HG03342 (cell line): Measurements from ENCODE around the gene REC8.

Experiments used
- ATAC-seq: cut with Tn5 transposase; IDR thresholded peaks from one replicate; pipeline ENCODE4 v1.9.1; 2021; ENCODE audit warnings: mild to moderate bottlenecking, moderate library complexity; ENCODE audit not compliant: unreplicated experiment

Gene REC8, protein sequence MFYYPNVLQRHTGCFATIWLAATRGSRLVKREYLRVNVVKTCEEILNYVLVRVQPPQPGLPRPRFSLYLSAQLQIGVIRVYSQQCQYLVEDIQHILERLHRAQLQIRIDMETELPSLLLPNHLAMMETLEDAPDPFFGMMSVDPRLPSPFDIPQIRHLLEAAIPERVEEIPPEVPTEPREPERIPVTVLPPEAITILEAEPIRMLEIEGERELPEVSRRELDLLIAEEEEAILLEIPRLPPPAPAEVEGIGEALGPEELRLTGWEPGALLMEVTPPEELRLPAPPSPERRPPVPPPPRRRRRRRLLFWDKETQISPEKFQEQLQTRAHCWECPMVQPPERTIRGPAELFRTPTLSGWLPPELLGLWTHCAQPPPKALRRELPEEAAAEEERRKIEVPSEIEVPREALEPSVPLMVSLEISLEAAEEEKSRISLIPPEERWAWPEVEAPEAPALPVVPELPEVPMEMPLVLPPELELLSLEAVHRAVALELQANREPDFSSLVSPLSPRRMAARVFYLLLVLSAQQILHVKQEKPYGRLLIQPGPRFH

DNA sequence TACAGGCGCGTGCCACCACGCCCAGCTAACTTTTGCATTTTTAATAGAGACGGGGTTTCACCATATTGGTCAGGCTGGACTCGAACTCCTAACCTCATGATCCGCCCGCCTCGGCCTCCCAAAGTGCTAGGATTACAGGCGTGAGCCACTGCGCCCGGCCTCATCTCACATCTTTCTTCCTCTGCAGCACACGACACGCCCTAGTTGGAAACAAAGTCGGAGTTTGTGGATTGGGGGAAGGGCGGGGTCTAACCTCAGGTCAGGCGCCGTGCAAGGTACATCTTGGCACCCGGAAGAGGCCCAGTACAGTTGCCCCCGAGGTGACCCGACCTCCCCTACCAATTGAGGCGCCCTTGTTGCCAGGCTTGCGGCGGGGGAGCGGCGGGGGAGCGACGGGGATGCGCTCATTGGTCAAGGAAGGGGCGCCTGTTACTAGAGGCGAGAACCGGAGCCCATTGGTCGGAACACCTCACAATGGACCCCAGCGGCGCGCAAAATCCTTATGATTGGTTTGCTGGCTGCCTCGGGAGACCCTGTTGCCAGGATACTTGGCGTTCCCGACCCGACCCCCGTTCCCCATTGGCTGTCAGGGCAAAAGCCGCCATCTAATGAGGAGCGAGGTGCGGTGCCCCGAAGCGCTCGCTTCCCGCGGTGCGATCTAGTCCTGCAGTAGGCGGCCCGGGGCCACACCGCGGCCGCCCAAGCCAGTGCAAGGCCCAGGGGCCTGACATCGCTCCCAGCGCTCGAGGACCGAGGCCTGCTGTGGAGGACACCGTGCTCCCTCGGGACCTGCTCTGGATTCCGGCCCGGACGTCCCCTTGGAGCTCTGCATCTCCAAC lies at the start of gene REC8:
REC8 (plus strand) TSS at position 659 of the 839 bp plus-strand sequence. CDS start 473 bp downstream, outside the sequence.
- ATAC-seq = peak; percentile 72

DNA sequence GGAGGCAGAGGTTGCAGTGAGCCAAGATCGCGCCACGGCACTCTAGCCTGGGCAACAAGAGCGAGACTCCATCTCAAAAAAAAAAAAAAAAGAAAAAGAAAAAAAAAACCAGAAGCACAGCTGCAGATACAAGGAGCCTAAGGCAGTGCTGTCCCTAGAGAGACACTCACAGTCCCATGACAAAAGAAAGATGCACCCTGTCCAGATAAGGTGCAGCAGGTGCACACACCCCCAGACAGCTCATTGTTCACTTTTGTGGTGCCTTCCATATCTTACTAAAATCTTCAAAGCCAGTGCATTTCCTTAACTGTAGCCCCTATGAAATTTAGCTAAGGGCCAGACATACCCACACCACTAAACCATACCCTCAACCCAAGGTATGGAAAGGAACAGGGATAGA lies 49.5 kb upstream of the REC8 start:
- ATAC-seq = no peak

- ATAC-seq = no peak
These were observed 49.0 kb upstream of the REC8 start for GRCh38 chr14:24122898-24123297.

- no peak for ATAC-seq
These were observed 48.2 kb upstream of the REC8 start for GRCh38 chr14:24123424-24124417.

GRCh38 chr14:24126939-24127338 lies 44.9 kb upstream of the REC8 start:
- no peak for ATAC-seq

- no peak for ATAC-seq
These were observed 44.2 kb upstream of the REC8 start for GRCh38 chr14:24127673-24128072.

GRCh38 chr14:24129410-24129998 lies 42.4 kb upstream of the REC8 start:
- ATAC-seq = no peak

- no peak for ATAC-seq
These were observed 41.5 kb upstream of the REC8 start, which contains the start of gene FITM1 for GRCh38 chr14:24130380-24130716. Gene FITM1 (plus strand): TSS chr14:24130659. CDS start chr14:24131564, 905 bp downstream.

DNA sequence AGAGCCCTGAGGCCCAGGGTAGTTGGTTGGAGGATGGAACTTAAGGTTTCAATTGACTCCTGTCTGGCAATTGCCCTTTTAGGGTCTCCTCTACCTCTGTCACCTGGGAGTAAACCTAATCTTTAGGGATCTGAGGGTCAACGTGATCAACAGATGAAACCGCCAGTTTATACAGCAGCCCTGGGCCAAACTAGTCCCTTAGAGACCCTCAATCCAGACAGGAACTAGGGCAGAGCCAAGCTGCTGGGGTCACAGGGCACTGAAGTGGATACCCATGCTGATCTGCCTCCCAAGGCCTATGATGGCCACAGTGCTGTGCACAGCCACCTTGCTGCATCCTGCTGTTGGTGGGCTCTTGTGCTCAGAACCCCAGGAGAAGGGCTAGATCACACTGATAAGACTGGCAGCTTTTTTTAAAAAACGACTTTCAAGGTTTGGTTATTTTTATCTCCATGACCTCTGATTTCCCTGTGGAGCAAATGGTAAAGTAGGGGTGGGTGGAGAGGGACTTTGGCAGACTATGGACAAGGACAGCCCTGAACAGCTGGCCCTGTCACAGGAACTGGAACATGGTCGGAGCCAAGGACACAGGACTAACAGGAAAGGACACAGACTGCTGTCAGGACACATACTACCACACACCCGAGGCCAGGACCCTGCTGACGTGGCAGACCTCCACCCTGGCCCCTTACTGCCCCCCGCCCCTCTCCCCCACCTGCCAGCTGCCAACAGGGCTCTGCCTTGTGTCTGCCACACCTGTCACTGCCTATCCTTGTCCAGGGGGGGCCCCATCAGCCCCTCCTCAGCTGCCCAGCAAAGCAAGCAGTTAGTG lies 40.9 kb upstream of the REC8 start:
- ATAC-seq = no peak

GRCh38 chr14:24131549-24131966 lies 40.3 kb upstream of the REC8 start:
- no peak for ATAC-seq

GRCh38 chr14:24132061-24132685 lies 39.7 kb upstream of the REC8 start:
- ATAC-seq = no peak

DNA sequence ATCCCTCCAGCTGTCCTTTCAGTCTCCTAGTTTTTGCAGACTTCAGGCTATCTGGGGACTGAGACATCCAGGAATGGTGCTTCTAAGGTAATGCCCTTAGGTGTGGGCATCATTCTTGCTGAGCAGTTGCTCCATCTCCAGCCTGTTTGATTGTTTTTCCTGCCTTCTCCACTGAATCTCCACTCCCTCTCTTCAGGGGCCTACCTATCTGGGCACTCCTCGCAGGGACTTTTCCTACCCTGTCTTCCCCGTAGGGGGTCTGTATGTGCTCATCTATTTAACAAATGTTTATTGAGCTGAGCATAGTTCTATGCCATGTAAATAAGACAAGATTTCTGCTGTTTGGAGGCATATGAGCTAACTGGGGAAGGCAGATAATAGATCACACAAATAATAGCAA lies 38.9 kb upstream of the REC8 start:
- no peak for ATAC-seq

DNA sequence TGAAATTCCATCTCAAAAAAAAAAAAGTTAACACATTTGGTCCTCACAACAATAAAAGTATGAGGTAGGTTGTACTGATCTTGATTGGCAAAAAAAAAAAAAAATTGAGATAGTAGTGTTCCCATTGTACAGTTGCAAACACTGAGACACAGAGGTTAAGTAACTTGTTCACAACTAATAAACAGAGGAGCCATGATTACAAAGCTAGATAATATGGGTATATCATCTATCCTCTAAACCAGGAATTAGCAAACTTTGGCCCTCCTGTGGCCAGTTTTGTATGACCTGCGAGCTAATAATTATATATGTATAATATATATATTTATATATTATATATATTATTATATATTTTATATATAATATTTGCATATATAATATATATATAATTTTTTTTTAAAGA lies 38.1 kb upstream of the REC8 start:
- no peak for ATAC-seq

- ATAC-seq = peak; percentile 8
These were observed 36.4 kb upstream of the REC8 start for GRCh38 chr14:24135584-24135833.

- peak; percentile 83 for ATAC-seq
These were observed 35.8 kb upstream of the REC8 start, which contains the start of gene PSME1 for GRCh38 chr14:24135834-24136683. Gene PSME1 (plus strand): TSS chr14:24136194. CDS start chr14:24136263, 69 bp downstream.

DNA sequence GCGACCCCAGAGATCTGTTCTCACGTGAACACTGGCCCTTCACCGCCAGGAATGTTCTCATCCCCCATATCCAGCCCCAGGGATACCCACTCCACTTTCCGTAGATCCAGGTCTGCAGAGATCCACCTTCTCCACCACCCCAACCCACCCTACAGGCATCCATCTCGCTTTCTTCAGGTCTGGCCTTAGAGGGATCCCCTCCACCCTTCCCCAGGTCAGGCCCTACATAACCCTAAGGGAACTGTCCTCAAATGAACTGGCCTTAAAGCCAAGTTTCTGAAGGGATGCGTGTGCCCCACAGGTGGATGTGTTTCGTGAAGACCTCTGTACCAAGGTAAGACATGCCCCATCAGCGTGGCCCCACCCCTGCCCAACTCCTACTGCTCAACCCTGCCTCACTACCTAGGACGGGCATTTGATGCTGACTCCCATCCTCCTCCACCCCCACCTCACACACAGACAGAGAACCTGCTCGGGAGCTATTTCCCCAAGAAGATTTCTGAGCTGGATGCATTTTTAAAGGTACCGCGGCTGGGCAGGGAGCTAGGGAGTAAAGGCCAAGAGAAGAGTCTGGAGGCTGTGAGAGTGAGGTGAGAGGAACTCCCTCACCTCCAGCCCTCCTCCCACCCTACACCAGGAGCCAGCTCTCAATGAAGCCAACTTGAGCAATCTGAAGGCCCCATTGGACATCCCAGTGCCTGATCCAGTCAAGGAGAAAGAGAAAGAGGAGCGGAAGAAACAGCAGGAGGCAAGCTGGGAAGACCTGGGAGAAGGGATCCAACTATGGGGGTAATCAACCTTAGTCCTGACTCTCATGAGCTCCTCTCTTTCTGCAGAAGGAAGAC lies 35.0 kb upstream of the REC8 start:
- ATAC-seq = no peak
